Transverse colon (tissue), 4 donors: ENCODE data around the gene GNAI1.

Source experiments
- POLR2A ChIP-seq: fragments of 450-650 bp; IDR thresholded peaks from one replicate; pipeline ENCODE4 v1.6.1; 2016; ENCODE audit warnings: antibody characterized with exemption, mild to moderate bottlenecking, moderate library complexity
- POLR2AphosphoS5 ChIP-seq, 3 donors: sonication (generic); formaldehyde crosslinking; IDR thresholded peaks; one replicate each; pipeline ENCODE4 v1.6.1; 2016; ENCODE audit warnings: antibody characterized with exemption in 3 of 3
- TF ChIP-seq, protein P1 (sequence below), 5 experiments: fragments of 200-600 bp in 3 of 5; fragments of 450-650 bp in 2 of 5; sonication (generic) in 3 of 5; IDR thresholded peaks; 1 replicate in 2 of 5; 2 replicates in 3 of 5; pipeline ENCODE4 v1.5.1; 2016 to 2017; ENCODE audit warnings: antibody characterized with exemption in 5 of 5, inconsistent platforms in 3 of 5, mild to moderate bottlenecking in 2 of 5, moderate library complexity in 1 of 5

DNA sequence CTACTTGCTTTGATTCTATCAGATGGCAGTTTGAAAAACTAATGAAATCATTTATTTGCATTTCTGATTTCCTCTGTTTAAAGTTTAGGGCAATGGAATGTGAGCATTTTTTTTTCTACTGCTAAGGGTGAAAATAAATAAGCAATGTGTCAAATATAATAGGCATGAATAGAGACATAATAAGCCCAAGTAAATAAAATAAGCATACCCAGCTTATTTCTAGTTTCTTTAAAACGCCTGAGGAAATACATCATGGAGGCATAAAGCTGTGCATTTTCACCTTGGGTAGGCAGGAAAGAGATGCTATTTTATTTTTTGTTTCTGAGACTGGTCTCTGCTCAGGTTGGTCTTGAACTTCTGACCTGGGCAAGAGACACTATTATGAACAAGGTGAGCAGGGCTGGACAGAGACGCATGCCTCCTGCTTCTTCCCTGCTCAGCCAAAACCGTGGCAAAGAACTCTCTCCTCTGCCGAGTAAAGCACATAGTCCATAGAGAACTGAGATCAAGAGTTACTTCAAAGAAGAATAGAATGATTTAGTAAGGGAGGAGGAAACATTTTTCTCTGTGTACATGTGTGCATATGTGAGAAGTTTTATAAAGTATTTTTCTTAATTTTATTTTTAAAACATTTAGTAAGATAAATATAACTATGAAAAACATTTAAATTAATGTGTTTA, 138.1 kb downstream of the GNAI1 start:
- TF ChIP-seq, protein P1, sequence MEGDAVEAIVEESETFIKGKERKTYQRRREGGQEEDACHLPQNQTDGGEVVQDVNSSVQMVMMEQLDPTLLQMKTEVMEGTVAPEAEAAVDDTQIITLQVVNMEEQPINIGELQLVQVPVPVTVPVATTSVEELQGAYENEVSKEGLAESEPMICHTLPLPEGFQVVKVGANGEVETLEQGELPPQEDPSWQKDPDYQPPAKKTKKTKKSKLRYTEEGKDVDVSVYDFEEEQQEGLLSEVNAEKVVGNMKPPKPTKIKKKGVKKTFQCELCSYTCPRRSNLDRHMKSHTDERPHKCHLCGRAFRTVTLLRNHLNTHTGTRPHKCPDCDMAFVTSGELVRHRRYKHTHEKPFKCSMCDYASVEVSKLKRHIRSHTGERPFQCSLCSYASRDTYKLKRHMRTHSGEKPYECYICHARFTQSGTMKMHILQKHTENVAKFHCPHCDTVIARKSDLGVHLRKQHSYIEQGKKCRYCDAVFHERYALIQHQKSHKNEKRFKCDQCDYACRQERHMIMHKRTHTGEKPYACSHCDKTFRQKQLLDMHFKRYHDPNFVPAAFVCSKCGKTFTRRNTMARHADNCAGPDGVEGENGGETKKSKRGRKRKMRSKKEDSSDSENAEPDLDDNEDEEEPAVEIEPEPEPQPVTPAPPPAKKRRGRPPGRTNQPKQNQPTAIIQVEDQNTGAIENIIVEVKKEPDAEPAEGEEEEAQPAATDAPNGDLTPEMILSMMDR (IDR thresholded peaks at IDR 0.05), result no peak
- TF ChIP-seq POLR2AphosphoS5 (IDR thresholded peaks at IDR 0.05), result no peak
- TF ChIP-seq POLR2A, result no peak
